Subcutaneous abdominal adipose tissue (tissue), 5 donors: ENCODE results near the gene NTRK1.
A peak's percentile ranks its signal among the peaks of the same experiment; 100 is the strongest.

Experiments used
- H3K27ac ChIP-seq: one replicate; pipeline ENCODE4 v1.7.0; 2013; ENCODE audit warnings: low read depth, mild to moderate bottlenecking, inconsistent platforms, low read length, moderate library complexity
- H3K27me3 ChIP-seq, 5 donors: one replicate each; pipeline ENCODE4 v1.7.0; 2013; ENCODE audit warnings: low read length in 5 of 5, inconsistent platforms in 1 of 5; ENCODE audit not compliant: control insufficient read depth in 5 of 5, insufficient read depth in 4 of 5
- H3K36me3 ChIP-seq, 5 donors: one replicate each; pipeline ENCODE4 v1.7.0; 2013; ENCODE audit warnings: low read length in 5 of 5; ENCODE audit not compliant: control insufficient read depth in 5 of 5, insufficient read depth in 5 of 5
- H3K4me1 ChIP-seq, 5 donors: one replicate each; pipeline ENCODE4 v1.7.0; 2013; ENCODE audit warnings: low read length in 5 of 5, mild to moderate bottlenecking in 3 of 5, moderate library complexity in 1 of 5; ENCODE audit not compliant: control insufficient read depth in 5 of 5, insufficient read depth in 5 of 5
- H3K4me3 ChIP-seq, 5 donors: one replicate each; pipeline ENCODE4 v1.7.0; 2013; ENCODE audit warnings: low read length in 5 of 5, low read depth in 1 of 5
- H3K9ac ChIP-seq, 5 donors: one replicate each; pipeline ENCODE4 v1.7.0; 2013; ENCODE audit warnings: low read length in 5 of 5, mild to moderate bottlenecking in 4 of 5, moderate library complexity in 3 of 5
- H3K9me3 ChIP-seq, 5 donors: one replicate each; pipeline ENCODE4 v1.7.0; 2013; ENCODE audit warnings: low read length in 5 of 5; ENCODE audit not compliant: control insufficient read depth in 5 of 5
- donor health status: healthy.
- donor health status: healthy.
- donor health status: healthy.
- donor health status: healthy.
- donor health status: healthy.

NTRK1 gene

GRCh38 chr1:156836041-156836654 is 24.5 kb upstream of the NTRK1 start:
- Histone ChIP-seq H3K27me3 (peaks cover 0 to 27% (median 11%) of the 10 kb centered on the region in 5 donors), H3K36me3 (no peaks in the 10 kb centered on the region), H3K4me1 (no peaks in the 10 kb centered on the region), H3K4me3 (no peak overlapping the region), H3K9me3 (no peaks in the 10 kb centered on the region), H3K27ac (no peak overlapping the region), H3K9ac (no peak overlapping the region)

- no peaks in the 10 kb centered on the region for H3K36me3 ChIP-seq
- no peak overlapping the region for H3K27ac ChIP-seq
- H3K9me3 ChIP-seq, result no peaks in the 10 kb centered on the region
- H3K4me3 ChIP-seq, result no peak overlapping the region
- H3K4me1 ChIP-seq, result no peaks in the 10 kb centered on the region
- H3K9ac ChIP-seq, result peak overlapping the region in 1 of 5 donors; percentile 31
- peaks cover 0 to 30% (median 15%) of the 10 kb centered on the region in 5 donors for H3K27me3 ChIP-seq
These were observed 23.8 kb upstream of the NTRK1 start for GRCh38 chr1:156836892-156837291.

DNA sequence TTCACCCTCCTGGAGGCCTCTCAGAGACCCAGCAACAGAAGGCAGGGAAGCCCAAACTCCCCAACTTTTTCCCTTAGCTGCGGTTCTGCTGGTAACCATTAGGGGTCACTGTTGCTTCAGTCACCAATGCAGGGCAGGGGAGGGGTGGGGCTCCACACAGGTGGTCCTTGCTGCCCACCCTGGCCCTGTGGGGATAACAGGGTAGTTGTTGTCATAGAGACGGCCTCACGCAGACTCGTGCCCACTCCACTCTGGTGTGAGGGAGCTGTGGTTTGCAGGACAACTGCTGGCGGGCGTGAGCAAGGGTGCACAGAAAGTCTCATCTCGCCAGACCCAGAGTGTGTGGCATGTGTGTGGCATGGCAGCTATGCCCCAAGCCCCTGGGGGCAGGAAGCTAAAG is 21.7 kb upstream of the NTRK1 start:
- Histone ChIP-seq H3K36me3 (no peaks in the 10 kb centered on the region), H3K4me1 (no peaks in the 10 kb centered on the region), H3K4me3 (no peak overlapping the region), H3K27me3 (peaks cover 2 to 50% (median 24%) of the 10 kb centered on the region in 5 donors), H3K27ac (no peak overlapping the region), H3K9ac (no peak overlapping the region), H3K9me3 (no peaks in the 10 kb centered on the region)

GRCh38 chr1:156839426-156840109 is 21.1 kb upstream of the NTRK1 start:
- no peaks in the 10 kb centered on the region for H3K36me3 ChIP-seq
- no peak overlapping the region for H3K9ac ChIP-seq
- H3K27me3 ChIP-seq, result peaks cover 8 to 56% (median 25%) of the 10 kb centered on the region in 5 donors
- no peak overlapping the region for H3K27ac ChIP-seq
- peaks cover 0 to under 1% (median 0%) of the 10 kb centered on the region in 5 donors for H3K4me1 ChIP-seq
- H3K4me3 ChIP-seq, result no peak overlapping the region
- H3K9me3 ChIP-seq, result no peaks in the 10 kb centered on the region

DNA sequence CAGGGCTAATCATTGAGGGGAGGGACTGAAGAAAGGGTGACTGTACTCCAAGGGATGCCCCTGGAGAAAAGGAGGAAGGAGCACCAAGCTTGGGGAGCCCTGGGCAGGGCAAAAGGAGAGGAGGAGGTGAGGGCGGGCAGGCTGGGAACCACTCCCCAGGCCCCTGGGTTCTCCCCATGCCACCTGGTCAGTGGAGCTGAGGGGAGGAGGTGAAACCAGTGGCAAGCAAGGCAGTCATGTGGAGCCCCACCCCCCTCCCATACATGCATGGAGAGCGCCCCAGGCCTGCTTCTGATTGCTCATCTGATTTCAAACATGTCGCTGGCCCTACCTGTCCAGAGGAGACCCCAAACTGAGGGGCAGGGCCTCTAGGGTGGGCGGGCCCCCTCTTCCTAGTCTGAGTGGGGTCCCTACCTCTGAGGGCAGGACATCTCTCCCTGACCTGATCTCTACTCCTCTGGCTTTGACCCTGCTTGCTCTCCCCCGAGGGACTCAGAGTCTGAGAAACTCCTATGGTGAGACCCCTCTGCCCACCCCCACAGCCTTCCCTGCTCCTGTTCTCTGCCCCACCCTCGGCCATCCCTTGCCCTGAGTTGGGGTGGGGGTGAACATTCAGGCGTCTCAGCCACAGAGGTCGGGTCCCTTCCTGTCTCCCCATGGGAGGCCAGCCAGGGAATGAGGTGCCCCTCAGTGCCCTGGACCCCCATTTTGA is 20.3 kb upstream of the NTRK1 start:
- no peak overlapping the region for H3K4me3 ChIP-seq
- no peak overlapping the region for H3K9ac ChIP-seq
- no peaks in the 10 kb centered on the region for H3K9me3 ChIP-seq
- peaks cover 0 to 8% (median 5%) of the 10 kb centered on the region in 5 donors for H3K4me1 ChIP-seq
- peaks cover 15 to 60% (median 32%) of the 10 kb centered on the region in 5 donors for H3K27me3 ChIP-seq
- H3K36me3 ChIP-seq, result no peaks in the 10 kb centered on the region
- H3K27ac ChIP-seq, result no peak overlapping the region

DNA sequence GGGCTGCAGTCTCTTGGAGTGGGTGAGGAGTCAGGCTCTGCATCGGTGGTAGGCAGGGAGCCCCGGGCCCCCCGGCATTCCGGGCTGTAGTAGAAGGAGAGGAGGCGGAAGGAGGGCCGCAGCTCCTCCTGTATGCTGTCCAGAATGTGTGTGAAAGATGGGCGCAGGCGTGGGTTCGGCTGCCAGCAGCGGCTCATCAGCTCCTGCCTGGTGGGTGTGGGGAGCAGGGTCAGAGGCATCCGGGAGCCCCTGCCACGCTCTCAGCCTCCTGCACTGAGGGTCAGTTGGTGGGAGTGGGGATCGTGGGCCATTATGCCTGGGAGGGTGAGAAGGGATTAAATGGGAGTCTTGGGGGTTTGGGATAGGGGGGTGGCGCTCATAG is 19.8 kb upstream of the NTRK1 start:
- no peaks in the 10 kb centered on the region for H3K9me3 ChIP-seq
- H3K4me1 ChIP-seq, result peaks cover 0 to 8% (median 5%) of the 10 kb centered on the region in 5 donors
- H3K27me3 ChIP-seq, result peaks cover 15 to 64% (median 37%) of the 10 kb centered on the region in 5 donors
- no peak overlapping the region for H3K9ac ChIP-seq
- H3K36me3 ChIP-seq, result no peaks in the 10 kb centered on the region
- H3K27ac ChIP-seq, result no peak overlapping the region
- no peak overlapping the region for H3K4me3 ChIP-seq

GRCh38 chr1:156841295-156841855 is 19.3 kb upstream of the NTRK1 start:
- Histone ChIP-seq H3K27ac (no peak overlapping the region), H3K9ac (no peak overlapping the region), H3K4me3 (no peak overlapping the region), H3K36me3 (no peaks in the 10 kb centered on the region), H3K4me1 (peaks cover 0 to 8% (median 5%) of the 10 kb centered on the region in 5 donors), H3K27me3 (peaks cover 15 to 69% (median 41%) of the 10 kb centered on the region in 5 donors), H3K9me3 (no peaks in the 10 kb centered on the region)

GRCh38 chr1:156842618-156843300 is 17.9 kb upstream of the NTRK1 start:
- H3K27ac ChIP-seq, result no peak overlapping the region
- H3K4me3 ChIP-seq, result no peak overlapping the region
- H3K9me3 ChIP-seq, result no peaks in the 10 kb centered on the region
- H3K27me3 ChIP-seq, result peaks cover 16 to 67% (median 51%) of the 10 kb centered on the region in 5 donors
- no peaks in the 10 kb centered on the region for H3K36me3 ChIP-seq
- peaks cover 0 to 8% (median 5%) of the 10 kb centered on the region in 5 donors for H3K4me1 ChIP-seq
- no peak overlapping the region for H3K9ac ChIP-seq

DNA sequence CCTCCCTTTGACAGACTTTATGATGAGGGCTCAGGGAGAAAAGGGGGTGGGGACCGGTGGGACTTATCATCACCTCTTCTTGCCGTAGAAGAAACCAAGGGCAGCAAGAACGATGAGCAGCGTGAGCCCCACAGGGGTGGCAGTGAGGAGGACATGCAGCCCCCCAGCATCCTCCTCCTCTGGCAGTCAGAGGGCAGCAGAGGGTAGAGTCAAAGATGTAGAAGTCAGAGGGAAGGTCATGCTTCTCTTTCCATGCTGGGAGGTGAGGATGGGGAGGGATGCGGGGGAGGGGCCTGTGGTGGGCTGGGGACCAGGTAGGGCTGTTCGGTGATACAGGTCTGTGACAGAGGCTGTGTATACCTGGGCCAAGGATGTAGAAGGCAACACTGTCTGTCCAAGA is 16.6 kb upstream of the NTRK1 start:
- no peak overlapping the region for H3K27ac ChIP-seq
- H3K4me3 ChIP-seq, result no peak overlapping the region
- H3K27me3 ChIP-seq, result peaks cover 19 to 74% (median 60%) of the 10 kb centered on the region in 5 donors
- no peaks in the 10 kb centered on the region for H3K36me3 ChIP-seq
- no peaks in the 10 kb centered on the region for H3K9me3 ChIP-seq
- no peak overlapping the region for H3K9ac ChIP-seq
- H3K4me1 ChIP-seq, result peaks cover 0 to 8% (median 5%) of the 10 kb centered on the region in 5 donors
